ENCODE results near the gene MAMLD1. TPM values are rescaled to one million over a fixed set of nuclear protein-coding genes. Genes with fewer than 3 reads are reported as not detected.

Gene MAMLD1
- total RNA-seq, 1 donor from 2014 or later, result 4.5 TPM

GRCh38 chrX:150365990-150366911 lies 3.1 kb downstream of the MAMLD1 start:
- Mint-ChIP-seq H3K4me3 (peak overlapping the region; percentile 92), H3K9me3 (peaks cover 2% of the 10 kb centered on the region), H3K36me3 (ENCODE audit: low read depth) (no peaks in the 10 kb centered on the region), H3K4me1 (peaks cover 28% of the 10 kb centered on the region), H3K27me3 (ENCODE audit: low read depth) (peaks cover 21% of the 10 kb centered on the region), H3K27ac (ENCODE audit: unreplicated experiment) (peak overlapping the region; percentile 65)
- DNase-seq (ENCODE audit: low read depth, low spot score), result peak; percentile 33
- peak; percentile 13 for TF ChIP-seq CTCF (conservative IDR thresholded peaks at IDR 0.05)

- Mint-ChIP-seq H3K27ac (ENCODE audit: unreplicated experiment) (no peak overlapping the region), H3K36me3 (ENCODE audit: low read depth) (no peaks in the 10 kb centered on the region), H3K4me1 (peaks cover 31% of the 10 kb centered on the region), H3K27me3 (ENCODE audit: low read depth) (peaks cover 13% of the 10 kb centered on the region), H3K9me3 (peaks cover 2% of the 10 kb centered on the region), H3K4me3 (peak overlapping the region; percentile 92)
- TF ChIP-seq CTCF (conservative IDR thresholded peaks at IDR 0.05), result no peak
- no peak for DNase-seq (ENCODE audit: low read depth, low spot score)
These were observed 3.9 kb downstream of the MAMLD1 start for GRCh38 chrX:150366951-150367545.

- Mint-ChIP-seq H3K36me3 (ENCODE audit: low read depth) (no peaks in the 10 kb centered on the region), H3K27me3 (ENCODE audit: low read depth) (peaks cover 1% of the 10 kb centered on the region), H3K9me3 (peaks cover 2% of the 10 kb centered on the region), H3K4me3 (no peak overlapping the region), H3K27ac (ENCODE audit: unreplicated experiment) (no peak overlapping the region), H3K4me1 (peaks cover 45% of the 10 kb centered on the region)
- TF ChIP-seq CTCF (conservative IDR thresholded peaks at IDR 0.05), result no peak
- DNase-seq (ENCODE audit: low read depth, low spot score), result no peak
These were observed 7.6 kb downstream of the MAMLD1 start for GRCh38 chrX:150370589-150371312.

- Mint-ChIP-seq H3K4me1 (peaks cover 35% of the 10 kb centered on the region), H3K36me3 (ENCODE audit: low read depth) (no peaks in the 10 kb centered on the region), H3K9me3 (peaks cover 2% of the 10 kb centered on the region), H3K27ac (ENCODE audit: unreplicated experiment) (no peak overlapping the region), H3K27me3 (ENCODE audit: low read depth) (no peaks in the 10 kb centered on the region), H3K4me3 (no peak overlapping the region)
- no peak for TF ChIP-seq CTCF (conservative IDR thresholded peaks at IDR 0.05)
- no peak for DNase-seq (ENCODE audit: low read depth, low spot score)
These were observed 8.8 kb downstream of the MAMLD1 start for GRCh38 chrX:150371877-150372276.

GRCh38 chrX:150372280-150372679 lies 9.2 kb downstream of the MAMLD1 start:
- H3K4me3 Mint-ChIP-seq, result no peak overlapping the region
- peaks cover 2% of the 10 kb centered on the region for H3K9me3 Mint-ChIP-seq
- H3K36me3 Mint-ChIP-seq (ENCODE audit: low read depth), result no peaks in the 10 kb centered on the region
- no peak for TF ChIP-seq CTCF (conservative IDR thresholded peaks at IDR 0.05)
- H3K4me1 Mint-ChIP-seq, result peaks cover 33% of the 10 kb centered on the region
- no peak for DNase-seq (ENCODE audit: low read depth, low spot score)
- H3K27me3 Mint-ChIP-seq (ENCODE audit: low read depth), result no peaks in the 10 kb centered on the region
- H3K27ac Mint-ChIP-seq (ENCODE audit: unreplicated experiment), result no peak overlapping the region

All from neural crest cell (in vitro differentiated cells).